H9 (cell line): ENCODE data around the gene CLPX. TPM values are rescaled to one million over a fixed set of nuclear protein-coding genes. Genes with fewer than 3 reads are reported as not detected.

Source experiments
- DNase-seq: peaks from one replicate; pipeline ENCODE4 v3.0.0-alpha.2; 2017
- H2AFZ ChIP-seq: one replicate; pipeline ENCODE4 v1.6.1; 2013; ENCODE audit warnings: mild to moderate bottlenecking, low read length, control low read depth, moderate library complexity
- H2AK5ac ChIP-seq: 2 replicates; pipeline ENCODE4 v1.6.1; 2013; ENCODE audit warnings: low read length, control low read depth, mixed read lengths; ENCODE audit not compliant: insufficient read length
- H2BK120ac ChIP-seq: one replicate; pipeline ENCODE4 v1.6.1; 2013; ENCODE audit warnings: low read depth, mild to moderate bottlenecking, low read length, control low read depth, inconsistent platforms; ENCODE audit not compliant: poor library complexity, severe bottlenecking
- H2BK12ac ChIP-seq: 2 replicates; pipeline ENCODE4 v1.6.1; 2013; ENCODE audit warnings: low read length, control low read depth, mixed read lengths, low read depth; ENCODE audit not compliant: insufficient read length
- H2BK15ac ChIP-seq: 2 replicates; pipeline ENCODE4 v1.6.1; 2013; ENCODE audit warnings: low read depth, low read length, control low read depth
- H2BK20ac ChIP-seq: one replicate; pipeline ENCODE4 v1.6.1; 2013; ENCODE audit warnings: low read depth, mild to moderate bottlenecking, low read length, control low read depth, inconsistent platforms; ENCODE audit not compliant: poor library complexity, severe bottlenecking
- H2BK5ac ChIP-seq: 2 replicates; pipeline ENCODE4 v1.6.1; 2013; ENCODE audit warnings: low read length, control low read depth, mixed read lengths; ENCODE audit not compliant: insufficient read length
- H3K14ac ChIP-seq: 2 replicates; pipeline ENCODE4 v1.6.1; 2013; ENCODE audit warnings: low read length, control low read depth; ENCODE audit not compliant: insufficient read depth
- H3K18ac ChIP-seq: 2 replicates; pipeline ENCODE4 v1.6.1; 2013; ENCODE audit warnings: low read depth, mild to moderate bottlenecking, mixed read lengths, low read length, control low read depth; ENCODE audit not compliant: insufficient read length
- H3K23ac ChIP-seq: 2 replicates; pipeline ENCODE4 v1.6.1; 2013; ENCODE audit warnings: low read length, control low read depth, mixed read lengths, low read depth; ENCODE audit not compliant: insufficient read length
- H3K23me2 ChIP-seq: 2 replicates; pipeline ENCODE4 v1.6.1; 2013; ENCODE audit warnings: low read depth, mild to moderate bottlenecking, mixed read lengths, low read length, control low read depth; ENCODE audit not compliant: insufficient read length, poor library complexity, severe bottlenecking
- H3K27ac ChIP-seq: 2 replicates; pipeline ENCODE4 v1.5.1; 2013; ENCODE audit warnings: low read length, control low read depth, mixed read lengths, low read depth; ENCODE audit not compliant: insufficient read length
- H3K27me3 ChIP-seq: 2 replicates; pipeline ENCODE4 v1.6.1; 2013; ENCODE audit warnings: low read length, control low read depth, inconsistent platforms; ENCODE audit not compliant: insufficient read depth
- H3K4ac ChIP-seq: 2 replicates; pipeline ENCODE4 v1.6.1; 2013; ENCODE audit warnings: low read depth, mild to moderate bottlenecking, control low read depth, inconsistent platforms, low read length, moderate library complexity
- H3K4me1 ChIP-seq: 2 replicates; pipeline ENCODE4 v1.6.1; 2013; ENCODE audit warnings: low read length, control low read depth, inconsistent platforms; ENCODE audit not compliant: insufficient read depth
- H3K4me2 ChIP-seq: 2 replicates; pipeline ENCODE4 v1.6.1; 2013; ENCODE audit warnings: low read length, control low read depth, mixed read lengths; ENCODE audit not compliant: insufficient read length, insufficient read depth
- H3K56ac ChIP-seq: 2 replicates; pipeline ENCODE4 v1.6.1; 2013; ENCODE audit warnings: low read depth, mild to moderate bottlenecking, mixed read lengths, low read length, control low read depth; ENCODE audit not compliant: insufficient read length
- H3K79me1 ChIP-seq: 2 replicates; pipeline ENCODE4 v1.6.1; 2013; ENCODE audit warnings: low read depth, mild to moderate bottlenecking, moderate library complexity, low read length, control low read depth, inconsistent platforms; ENCODE audit not compliant: insufficient read depth, poor library complexity, severe bottlenecking
- H3K79me2 ChIP-seq: 2 replicates; pipeline ENCODE4 v1.6.1; 2013; ENCODE audit warnings: low read length, control low read depth, inconsistent platforms; ENCODE audit not compliant: insufficient read depth
- H3K9ac ChIP-seq: 2 replicates; pipeline ENCODE4 v1.6.1; 2013; ENCODE audit warnings: low read length, control low read depth, mixed read lengths; ENCODE audit not compliant: insufficient read length; ENCODE audit errors: extremely low read depth
- H3K9me3 ChIP-seq: one replicate; pipeline ENCODE4 v1.6.1; 2013; ENCODE audit warnings: low read depth, low read length, inconsistent platforms; ENCODE audit not compliant: control insufficient read depth
- H3T11ph ChIP-seq: one replicate; pipeline ENCODE4 v1.6.1; 2013; ENCODE audit warnings: mild to moderate bottlenecking, low read length, control low read depth, inconsistent platforms
- H4K20me1 ChIP-seq: one replicate; pipeline ENCODE4 v1.6.1; 2013; ENCODE audit not compliant: control insufficient read depth, insufficient read length, insufficient read depth
- H4K5ac ChIP-seq: 2 replicates; pipeline ENCODE4 v1.6.1; 2013; ENCODE audit warnings: low read depth, mild to moderate bottlenecking, mixed read lengths, low read length, control low read depth; ENCODE audit not compliant: insufficient read length
- H4K8ac ChIP-seq: replicated peaks from 2 replicates; pipeline ENCODE4 v1.6.1; 2013; ENCODE audit warnings: low read length, control low read depth, mixed read lengths, low read depth; ENCODE audit not compliant: insufficient read length
- H4K91ac ChIP-seq: 2 replicates; pipeline ENCODE4 v1.6.1; 2013; ENCODE audit warnings: low read depth, mild to moderate bottlenecking, moderate library complexity, mixed read lengths, low read length, control low read depth; ENCODE audit not compliant: insufficient read length
- H3K27ac Mint-ChIP-seq, 3 experiments: 2 replicates in 2 of 3; 3 replicates in 1 of 3; pipeline ENCODE4 v1.8.0; 2020 to 2021; ENCODE audit warnings: mixed read lengths in 3 of 3, mild to moderate bottlenecking in 1 of 3, moderate library complexity in 1 of 3
- H3K27me3 Mint-ChIP-seq: 2 replicates; pipeline ENCODE4 v1.8.0; 2021; ENCODE audit warnings: low read depth, mild to moderate bottlenecking, moderate library complexity, mixed read lengths
- H3K36me3 Mint-ChIP-seq, 3 experiments: 2 replicates in 2 of 3; 3 replicates in 1 of 3; pipeline ENCODE4 v1.8.0; 2020 to 2021; ENCODE audit warnings: low read depth in 3 of 3, mixed read lengths in 3 of 3; ENCODE audit not compliant: insufficient read depth in 1 of 3
- H3K4me1 Mint-ChIP-seq, 2 experiments: 2 replicates each; pipeline ENCODE4 v1.8.0; 2020; ENCODE audit warnings: mixed read lengths in 2 of 2
- H3K4me3 Mint-ChIP-seq, 2 experiments: 2 replicates in 1 of 2; 3 replicates in 1 of 2; pipeline ENCODE4 v1.8.0; 2020 to 2021; ENCODE audit warnings: mild to moderate bottlenecking in 2 of 2, mixed read lengths in 2 of 2, moderate library complexity in 1 of 2
- H3K9me3 Mint-ChIP-seq, 2 experiments: 2 replicates in 1 of 2; 3 replicates in 1 of 2; pipeline ENCODE4 v1.8.0; 2020; ENCODE audit warnings: mild to moderate bottlenecking in 2 of 2, mixed read lengths in 2 of 2, moderate library complexity in 1 of 2
- WGBS: extraction: QIAGEN DNeasy Blood & Tissue Kit; methylation state at CpG from one replicate; pipeline ENCODE4 v1.1.7; 2013; ENCODE audit warnings: missing lambda C conversion rate, low lambda C conversion rate, mixed read lengths; ENCODE audit not compliant: insufficient read length; ENCODE audit errors: extremely low coverage; 5-methylcytosine and 5-hydroxymethylcytosine counted together
- total RNA-seq: library from RNA; stranded (reverse); gene quantifications from 2 replicates; pipeline ENCODE4 v1.2.1, GENCODE V29; 2021
- TF ChIP-seq, protein P1 (sequence below): fragments of 200-600 bp; sonication (generic); conservative IDR thresholded peaks from 3 replicates; pipeline ENCODE4 v1.8.0; 2021; ENCODE audit warnings: antibody characterized with exemption, mild to moderate bottlenecking

The CLPX gene
- total RNA-seq, 1 experiment from 2014 or later, result 55.8 TPM

DNA sequence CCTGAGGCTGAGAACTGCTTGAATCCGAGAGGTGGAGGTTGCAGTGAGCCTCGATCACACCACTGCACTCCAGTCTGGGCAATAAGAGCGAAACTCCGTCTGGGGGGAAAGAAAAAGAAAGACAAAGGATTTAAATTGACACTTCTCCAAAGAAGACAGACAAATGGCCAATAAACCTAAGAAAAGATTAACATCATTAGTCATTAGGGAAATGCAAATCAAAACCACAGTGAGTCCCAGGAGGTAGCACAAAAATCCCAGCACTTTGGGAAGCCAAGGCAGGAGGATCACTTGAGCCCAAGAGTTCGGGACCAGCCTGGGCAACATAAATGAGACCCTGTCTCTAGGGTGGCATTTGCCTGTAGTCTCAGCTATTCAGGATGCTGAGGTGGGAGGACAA is 12.6 kb downstream of the CLPX start:
- Histone ChIP-seq H3K14ac (no peak overlapping the region), H2AK5ac (no peak overlapping the region), H4K91ac (no peak overlapping the region), H3K27me3 (no peaks in the 10 kb centered on the region), H3K23me2 (no peaks in the 10 kb centered on the region), H3K56ac (no peak overlapping the region), H3K4ac (no peak overlapping the region), H2BK120ac (no peak overlapping the region), H2BK12ac (no peak overlapping the region), H3K27ac (no peak overlapping the region), H3K79me1 (peaks cover 2% of the 10 kb centered on the region), H4K5ac (no peak overlapping the region), H3K23ac (no peak overlapping the region), H3K4me2 (no peak overlapping the region), H4K8ac (no peak overlapping the region), H3T11ph (no peak overlapping the region), H3K79me2 (no peaks in the 10 kb centered on the region), H2AFZ (no peak overlapping the region), H3K9me3 (no peaks in the 10 kb centered on the region), H3K18ac (no peak overlapping the region), H3K4me1 (no peaks in the 10 kb centered on the region), H2BK20ac (no peak overlapping the region), H2BK15ac (no peak overlapping the region), H4K20me1 (no peaks in the 10 kb centered on the region), H2BK5ac (no peak overlapping the region), H3K9ac (no peak overlapping the region)
- TF ChIP-seq, protein P1, sequence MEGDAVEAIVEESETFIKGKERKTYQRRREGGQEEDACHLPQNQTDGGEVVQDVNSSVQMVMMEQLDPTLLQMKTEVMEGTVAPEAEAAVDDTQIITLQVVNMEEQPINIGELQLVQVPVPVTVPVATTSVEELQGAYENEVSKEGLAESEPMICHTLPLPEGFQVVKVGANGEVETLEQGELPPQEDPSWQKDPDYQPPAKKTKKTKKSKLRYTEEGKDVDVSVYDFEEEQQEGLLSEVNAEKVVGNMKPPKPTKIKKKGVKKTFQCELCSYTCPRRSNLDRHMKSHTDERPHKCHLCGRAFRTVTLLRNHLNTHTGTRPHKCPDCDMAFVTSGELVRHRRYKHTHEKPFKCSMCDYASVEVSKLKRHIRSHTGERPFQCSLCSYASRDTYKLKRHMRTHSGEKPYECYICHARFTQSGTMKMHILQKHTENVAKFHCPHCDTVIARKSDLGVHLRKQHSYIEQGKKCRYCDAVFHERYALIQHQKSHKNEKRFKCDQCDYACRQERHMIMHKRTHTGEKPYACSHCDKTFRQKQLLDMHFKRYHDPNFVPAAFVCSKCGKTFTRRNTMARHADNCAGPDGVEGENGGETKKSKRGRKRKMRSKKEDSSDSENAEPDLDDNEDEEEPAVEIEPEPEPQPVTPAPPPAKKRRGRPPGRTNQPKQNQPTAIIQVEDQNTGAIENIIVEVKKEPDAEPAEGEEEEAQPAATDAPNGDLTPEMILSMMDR, result no peak
- H3K9me3 Mint-ChIP-seq, result no peaks in the 10 kb centered on the region
- no peak for DNase-seq
- peak overlapping the region in 1 of 3 experiments; percentile 73; a peak in 1 of 7 replicates for H3K27ac Mint-ChIP-seq
- no peaks in the 10 kb centered on the region; a peak in 1 of 4 replicates for H3K4me1 Mint-ChIP-seq
- WGBS, result no CpG with 5 or more reads among the region's 5 CpGs
- no peaks in the 10 kb centered on the region for H3K27me3 Mint-ChIP-seq
- H3K4me3 Mint-ChIP-seq, result no peak overlapping the region
- H3K36me3 Mint-ChIP-seq, result peaks cover 17 to 61% (median 31%) of the 10 kb centered on the region in 3 experiments; a peak in 6 of 7 replicates
